ENCODE measurements around the gene CD2AP.
"Not testable (repeated sequence)": the region's sequence is repeated elsewhere in the genome, so short reads cannot be mapped to it uniquely, and the experiment has no call there.

The CD2AP gene

DNA sequence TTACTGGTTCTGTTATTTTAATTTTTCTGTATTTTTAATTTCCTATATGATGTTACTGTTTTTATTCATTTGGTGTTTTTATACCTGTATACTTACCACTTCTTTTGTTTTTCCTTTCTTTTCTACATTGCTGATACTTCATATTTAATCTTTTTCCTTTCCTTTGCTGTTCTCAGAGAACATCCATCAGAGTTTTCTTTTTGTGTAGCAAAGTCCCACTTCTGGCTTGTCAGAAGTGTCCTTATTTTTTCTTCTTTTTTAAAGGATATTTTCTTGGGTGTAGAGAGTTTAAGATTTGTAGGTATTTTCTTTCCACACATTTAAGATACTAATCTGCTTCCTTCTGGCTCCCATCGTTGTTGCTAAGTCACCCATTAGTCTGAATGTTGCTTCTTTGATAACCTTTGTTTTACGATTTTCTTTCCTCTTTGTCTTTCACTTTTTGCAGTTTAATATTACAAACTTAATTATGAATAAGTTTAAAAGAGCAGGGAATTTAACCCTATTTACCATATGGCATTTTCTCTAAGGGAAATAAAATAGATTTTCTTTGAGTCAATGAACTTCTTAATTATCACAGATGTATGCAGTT is 18.5 kb downstream of the CD2AP start:
- in situ Hi-C loops (cut with MboI; ENCODE audit: low sequenced_read_pairs): no loop called here

- in situ Hi-C loops (cut with MboI; ENCODE audit: low sequenced_read_pairs): no loop called here
Observed at GRCh38 chr6:47496935-47497579, 19.5 kb downstream of the CD2AP start.

- in situ Hi-C loops (cut with MboI; ENCODE audit: low sequenced_read_pairs): no loop called here
Observed at GRCh38 chr6:47502920-47503319, 25.3 kb downstream of the CD2AP start.

- in situ Hi-C loops (cut with MboI; ENCODE audit: low sequenced_read_pairs): no loop called here
Observed at GRCh38 chr6:47509937-47510336, 32.3 kb downstream of the CD2AP start.

- in situ Hi-C loops (cut with MboI; ENCODE audit: low sequenced_read_pairs): no loop called here
Observed at GRCh38 chr6:47512872-47513271, 35.3 kb downstream of the CD2AP start.

DNA sequence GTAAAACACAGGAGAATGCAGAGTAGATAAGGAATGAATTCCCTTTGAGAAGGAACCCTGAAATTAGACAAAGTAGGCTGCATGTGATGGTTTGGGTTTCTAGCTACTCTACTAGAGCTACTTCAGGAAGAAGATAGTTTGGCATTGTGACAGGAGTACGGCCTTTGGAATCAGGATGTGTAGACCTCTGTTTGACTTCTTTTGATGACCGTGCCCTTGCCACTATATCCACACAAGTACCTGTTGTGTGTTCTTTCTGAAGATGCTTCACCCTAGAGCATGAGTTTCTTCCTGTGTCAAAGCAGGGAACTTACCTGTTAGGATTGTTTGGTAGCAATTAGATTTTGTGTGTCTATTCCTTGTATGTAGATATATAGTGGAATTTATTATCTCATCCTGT is 41.7 kb downstream of the CD2AP start:
- in situ Hi-C loops (cut with MboI; ENCODE audit: low sequenced_read_pairs): no loop called here

- in situ Hi-C loops (cut with MboI; ENCODE audit: low sequenced_read_pairs): no loop called here
Observed at GRCh38 chr6:47520282-47520681, 42.7 kb downstream of the CD2AP start.

GRCh38 chr6:47521961-47522360 is 44.4 kb downstream of the CD2AP start:
- in situ Hi-C loops (cut with MboI; ENCODE audit: low sequenced_read_pairs): no loop called here

- in situ Hi-C loops (cut with MboI; ENCODE audit: low sequenced_read_pairs): no loop called here
Observed at GRCh38 chr6:47524136-47524845, 46.7 kb downstream of the CD2AP start.

GRCh38 chr6:47525330-47526057 is 47.9 kb downstream of the CD2AP start:
- in situ Hi-C loops (cut with MboI; ENCODE audit: low sequenced_read_pairs): no loop called here

DNA sequence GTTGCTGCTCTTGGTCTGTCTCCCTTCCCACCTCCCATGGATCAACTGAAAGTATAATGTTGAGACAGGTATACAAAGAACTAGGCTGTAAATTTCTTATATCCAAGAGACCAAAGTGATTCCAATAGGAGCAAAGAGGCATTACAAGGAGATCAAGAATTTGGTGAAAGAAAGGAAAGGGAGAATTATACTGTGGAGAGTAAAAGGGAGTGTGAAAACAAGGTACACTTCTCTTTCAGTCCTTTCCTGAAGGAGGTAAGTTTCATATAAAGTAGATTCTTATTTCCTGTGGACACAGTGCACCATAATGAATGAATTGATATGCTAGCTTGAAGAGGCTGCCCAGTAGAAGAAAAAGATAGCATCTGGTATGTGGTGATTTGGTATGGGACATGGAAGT is 49.7 kb downstream of the CD2AP start:
- in situ Hi-C loops (cut with MboI; ENCODE audit: low sequenced_read_pairs): no loop called here

GRCh38 chr6:47529734-47530133 is 52.1 kb downstream of the CD2AP start:
- in situ Hi-C loops (cut with MboI; ENCODE audit: low sequenced_read_pairs): no loop called here

DNA sequence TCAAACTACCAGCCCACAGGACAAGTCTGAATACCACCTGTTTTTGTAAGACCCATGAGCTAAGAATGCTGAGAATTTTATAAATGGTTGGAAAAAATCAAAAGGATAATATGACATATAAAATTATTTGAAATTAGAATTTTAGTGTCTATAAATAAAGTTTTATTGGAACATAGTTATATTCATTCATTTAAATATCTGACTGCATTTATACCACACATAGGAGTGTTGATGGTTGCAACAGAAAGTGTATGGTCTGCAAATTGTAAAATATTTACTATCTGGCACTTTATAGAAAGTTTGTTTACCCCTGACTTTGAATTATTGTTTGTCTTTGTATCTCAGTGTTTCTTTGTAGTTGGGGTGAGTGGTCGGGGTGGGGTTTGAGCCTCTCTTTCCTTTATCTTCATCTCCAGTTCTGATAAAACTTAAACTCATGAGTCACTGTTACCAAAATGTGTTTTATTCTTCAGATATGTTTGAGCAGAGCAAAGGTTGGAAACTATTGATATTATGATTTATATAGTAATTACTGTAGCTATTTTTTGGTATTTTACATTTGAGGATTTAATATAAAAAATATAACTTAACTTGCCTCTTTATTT is 55.5 kb downstream of the CD2AP start:
- in situ Hi-C loops (cut with MboI; ENCODE audit: low sequenced_read_pairs): no loop called here

GRCh38 chr6:47534063-47534462 is 56.5 kb downstream of the CD2AP start:
- in situ Hi-C loops (cut with MboI; ENCODE audit: low sequenced_read_pairs): no loop called here

DNA sequence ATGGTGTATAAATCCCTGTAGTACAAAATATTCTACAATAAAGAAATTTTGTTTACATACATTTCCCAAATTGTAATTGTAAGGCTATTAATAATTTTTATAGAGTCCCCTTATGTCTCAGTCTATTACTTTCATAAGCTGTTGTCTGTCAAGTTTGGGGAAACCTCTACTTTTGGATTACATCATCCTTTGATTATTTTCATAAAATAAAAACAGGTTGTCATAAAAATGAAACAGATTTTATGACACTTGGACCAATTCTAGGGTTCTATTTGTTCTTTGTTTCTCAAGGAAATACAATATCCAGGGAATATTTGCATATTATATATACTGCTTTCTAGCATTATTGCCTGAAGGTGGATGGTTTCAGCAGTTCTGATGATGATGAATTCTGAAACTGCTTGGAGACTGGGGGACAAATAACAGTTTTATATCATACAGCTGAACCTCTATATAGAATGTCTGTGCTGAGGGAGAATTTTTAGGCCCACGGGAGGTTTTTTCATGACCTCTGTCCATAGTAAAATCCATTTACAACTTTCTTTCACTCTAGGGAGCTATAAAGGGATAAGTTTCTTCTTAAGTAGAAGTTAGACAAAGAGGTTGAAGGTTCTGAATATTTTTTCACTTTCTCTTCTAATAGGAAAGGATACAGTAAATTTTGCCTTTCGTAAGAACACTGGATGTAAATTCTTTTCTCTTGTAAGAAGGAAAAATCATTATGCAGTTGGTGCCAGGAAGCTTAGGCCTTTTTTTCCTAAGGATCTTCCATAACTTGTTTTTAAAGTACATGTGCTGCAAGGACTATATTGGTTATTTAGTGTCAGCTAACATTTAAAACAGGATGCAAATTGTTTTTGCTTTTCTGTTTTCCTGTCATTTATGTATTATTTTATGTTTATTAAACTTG is 58.0 kb downstream of the CD2AP start:
- in situ Hi-C loops (cut with MboI; ENCODE audit: low sequenced_read_pairs): no loop called here

DNA sequence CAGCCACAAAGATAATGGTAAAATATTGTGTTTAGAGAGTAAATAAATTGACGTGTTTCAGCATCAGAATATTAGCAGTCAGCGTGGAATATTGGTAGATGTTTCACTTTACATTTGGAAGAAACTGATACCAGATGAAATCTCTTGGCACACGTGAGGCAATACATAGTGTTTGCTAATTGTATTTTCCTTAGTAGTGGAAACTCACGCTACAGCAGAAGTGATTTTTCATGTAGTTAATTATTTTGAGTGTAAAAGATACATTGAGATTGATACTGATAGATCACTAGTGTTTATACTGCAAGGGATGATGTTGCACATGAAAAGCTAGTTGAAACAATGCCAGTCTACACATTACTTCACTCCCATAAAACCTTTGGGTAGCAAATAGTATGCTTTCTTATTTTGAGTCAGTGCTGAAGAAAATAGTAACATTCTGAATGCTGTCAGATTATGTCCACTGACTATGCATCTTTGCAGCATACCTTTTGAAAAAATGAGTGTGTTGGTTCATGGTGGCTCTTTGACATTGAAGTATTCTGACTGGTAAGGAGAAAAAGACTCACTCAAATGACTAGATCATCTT is 59.3 kb downstream of the CD2AP start:
- in situ Hi-C loops (cut with MboI; ENCODE audit: low sequenced_read_pairs): no loop called here

GRCh38 chr6:47545223-47545622 is 67.6 kb downstream of the CD2AP start:
- in situ Hi-C loops (cut with MboI; ENCODE audit: low sequenced_read_pairs): no loop called here

- in situ Hi-C loops (cut with MboI; ENCODE audit: low sequenced_read_pairs): no loop called here
Observed at GRCh38 chr6:47551670-47552069, 74.1 kb downstream of the CD2AP start.

DNA sequence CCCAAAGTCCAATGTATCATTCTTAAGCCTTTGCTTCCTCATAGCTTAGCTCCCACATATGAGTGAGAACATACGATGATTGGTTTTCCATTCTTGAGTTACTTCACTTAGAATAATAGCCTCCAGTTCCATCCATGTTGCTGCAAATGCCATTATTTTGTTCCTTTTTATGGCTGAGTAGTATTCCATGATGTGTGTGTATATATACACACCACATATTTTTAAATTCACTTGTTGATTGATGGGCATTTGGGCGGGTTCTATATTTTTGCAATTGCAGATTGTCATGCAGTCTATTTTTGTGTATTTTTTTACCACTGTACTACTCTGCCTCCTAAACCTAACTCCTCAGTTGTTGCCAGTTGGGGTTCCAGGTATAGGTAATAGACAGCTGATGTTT is 74.7 kb downstream of the CD2AP start:
- in situ Hi-C loops (cut with MboI; ENCODE audit: low sequenced_read_pairs): no loop called here

GRCh38 chr6:47553243-47553642 is 75.7 kb downstream of the CD2AP start:
- in situ Hi-C loops (cut with MboI; ENCODE audit: low sequenced_read_pairs): not testable (repeated sequence)
